Large intestine (tissue), 3 donors: ENCODE data around the gene SLC19A1. TPM values are rescaled to one million over a fixed set of nuclear protein-coding genes. Genes with fewer than 3 reads are reported as not detected.

Experiments used
- DNase-seq, 2 donors: peaks; one replicate each; pipeline versions ENCODE4 v3.0.0 to v3.0.0-alpha.2; 2013
- H3K27ac ChIP-seq: one replicate; pipeline ENCODE4 v1.5.1; 2013; ENCODE audit warnings: low read length
- H3K27me3 ChIP-seq: 2 replicates; pipeline ENCODE4 v1.6.1; 2013; ENCODE audit warnings: low read length; ENCODE audit not compliant: control insufficient read depth, insufficient read depth
- H3K36me3 ChIP-seq: 2 replicates; pipeline ENCODE4 v1.6.1; 2013; ENCODE audit warnings: low read length; ENCODE audit not compliant: control insufficient read depth, insufficient read depth
- H3K4me1 ChIP-seq: one replicate; pipeline ENCODE4 v1.6.1; 2013; ENCODE audit warnings: low read length; ENCODE audit not compliant: control insufficient read depth, insufficient read depth
- H3K4me3 ChIP-seq: one replicate; pipeline ENCODE4 v1.5.1; 2013; ENCODE audit warnings: low read length
- H3K9me3 ChIP-seq: one replicate; pipeline ENCODE4 v1.6.1; 2013; ENCODE audit warnings: mild to moderate bottlenecking, low read depth, low read length, moderate library complexity; ENCODE audit not compliant: control insufficient read depth
- WGBS: methylation state at CpG from one replicate; pipeline ENCODE4 v1.1.5; 2013; ENCODE audit warnings: low lambda C conversion rate; ENCODE audit not compliant: insufficient coverage; 5-methylcytosine and 5-hydroxymethylcytosine counted together
- polyA plus RNA-seq: library from polyadenylated mRNA; unstranded; fragments of 120-200 nt; gene quantifications from one replicate; pipeline ENCODE4 v1.2.1, GENCODE V29; 2013

SLC19A1 gene
- polyA plus RNA-seq, 1 donor: 22.1 TPM

GRCh38 chr21:45584786-45585185 lies 42.5 kb upstream of the SLC19A1 start:
- no CpG with 5 or more reads among the region's 4 CpGs for whole genome bisulfite sequencing
- H3K4me1 ChIP-seq: no peaks in the 10 kb centered on the region

GRCh38 chr21:45583831-45584509 lies 41.7 kb upstream of the SLC19A1 start:
- no peak overlapping the region for H3K4me3 ChIP-seq
- DNase-seq: no peak
- H3K36me3 ChIP-seq: no peaks in the 10 kb centered on the region
- H3K27ac ChIP-seq: no peak overlapping the region
- H3K4me1 ChIP-seq: no peaks in the 10 kb centered on the region
- no CpG with 5 or more reads among the region's 10 CpGs for WGBS
- peaks cover 6% of the 10 kb centered on the region for H3K9me3 ChIP-seq
- H3K27me3 ChIP-seq: peaks cover 10% of the 10 kb centered on the region

More at GRCh38 chr21:45584786-45585185, 42.5 kb upstream of the SLC19A1 start:
- Histone ChIP-seq H3K36me3 (no peaks in the 10 kb centered on the region), H3K9me3 (peaks cover 9% of the 10 kb centered on the region), H3K4me3 (no peak overlapping the region), H3K27me3 (peaks cover 18% of the 10 kb centered on the region), H3K27ac (no peak overlapping the region)
- no peak for DNase-seq

GRCh38 chr21:45582128-45582527 lies 39.9 kb upstream of the SLC19A1 start:
- WGBS: no CpG with 5 or more reads among the region's 5 CpGs
- DNase-seq: no peak

GRCh38 chr21:45581322-45581712 lies 39.1 kb upstream of the SLC19A1 start:
- H3K4me3 ChIP-seq: no peak overlapping the region
- H3K36me3 ChIP-seq: no peaks in the 10 kb centered on the region
- no peak overlapping the region for H3K27ac ChIP-seq
- WGBS: no CpG with 5 or more reads among the region's 13 CpGs
- peaks cover 6% of the 10 kb centered on the region for H3K9me3 ChIP-seq
- DNase-seq: no peak
- H3K4me1 ChIP-seq: no peaks in the 10 kb centered on the region
- H3K27me3 ChIP-seq: no peaks in the 10 kb centered on the region

More at GRCh38 chr21:45582128-45582527, 39.9 kb upstream of the SLC19A1 start:
- H3K27me3 ChIP-seq: no peaks in the 10 kb centered on the region
- H3K4me1 ChIP-seq: no peaks in the 10 kb centered on the region
- H3K9me3 ChIP-seq: peaks cover 6% of the 10 kb centered on the region
- no peak overlapping the region for H3K4me3 ChIP-seq
- H3K27ac ChIP-seq: no peak overlapping the region
- H3K36me3 ChIP-seq: no peaks in the 10 kb centered on the region

GRCh38 chr21:45580576-45581321 lies 38.5 kb upstream of the SLC19A1 start:
- Histone ChIP-seq H3K36me3 (no peaks in the 10 kb centered on the region), H3K4me1 (no peaks in the 10 kb centered on the region), H3K27ac (no peak overlapping the region), H3K9me3 (peaks cover under 1% of the 10 kb centered on the region), H3K27me3 (no peaks in the 10 kb centered on the region), H3K4me3 (no peak overlapping the region)
- WGBS: no CpG with 5 or more reads among the region's 33 CpGs
- DNase-seq: no peak

GRCh38 chr21:45580181-45580575 lies 37.9 kb upstream of the SLC19A1 start:
- H3K27me3 ChIP-seq: no peaks in the 10 kb centered on the region
- DNase-seq: no peak
- H3K4me1 ChIP-seq: no peaks in the 10 kb centered on the region
- no peak overlapping the region for H3K4me3 ChIP-seq
- WGBS: no CpG with 5 or more reads among the region's 8 CpGs
- no peaks in the 10 kb centered on the region for H3K9me3 ChIP-seq
- H3K27ac ChIP-seq: no peak overlapping the region
- H3K36me3 ChIP-seq: no peaks in the 10 kb centered on the region

GRCh38 chr21:45579383-45580180 lies 37.3 kb upstream of the SLC19A1 start:
- no peaks in the 10 kb centered on the region for H3K36me3 ChIP-seq
- H3K27ac ChIP-seq: no peak overlapping the region
- H3K27me3 ChIP-seq: no peaks in the 10 kb centered on the region
- DNase-seq: no peak
- H3K4me1 ChIP-seq: no peaks in the 10 kb centered on the region
- no peak overlapping the region for H3K4me3 ChIP-seq
- H3K9me3 ChIP-seq: no peaks in the 10 kb centered on the region
- no CpG with 5 or more reads among the region's 29 CpGs for WGBS

- no peak overlapping the region for H3K4me3 ChIP-seq
- H3K4me1 ChIP-seq: no peaks in the 10 kb centered on the region
- H3K27ac ChIP-seq: no peak overlapping the region
- H3K36me3 ChIP-seq: no peaks in the 10 kb centered on the region
- DNase-seq: no peak
- no CpG with 5 or more reads among the region's 21 CpGs for WGBS
- no peaks in the 10 kb centered on the region for H3K9me3 ChIP-seq
- no peaks in the 10 kb centered on the region for H3K27me3 ChIP-seq
Observed at GRCh38 chr21:45578811-45579381, 36.7 kb upstream of the SLC19A1 start.

- Histone ChIP-seq H3K36me3 (no peaks in the 10 kb centered on the region), H3K27me3 (no peaks in the 10 kb centered on the region), H3K4me1 (no peaks in the 10 kb centered on the region), H3K4me3 (no peak overlapping the region), H3K9me3 (no peaks in the 10 kb centered on the region), H3K27ac (no peak overlapping the region)
- WGBS: no CpG with 5 or more reads among the region's 21 CpGs
- no peak for DNase-seq
Observed at GRCh38 chr21:45578176-45578801, 36.0 kb upstream of the SLC19A1 start.

GRCh38 chr21:45577801-45578175 lies 35.5 kb upstream of the SLC19A1 start:
- no peaks in the 10 kb centered on the region for H3K4me1 ChIP-seq
- H3K27me3 ChIP-seq: no peaks in the 10 kb centered on the region
- H3K36me3 ChIP-seq: no peaks in the 10 kb centered on the region
- no peaks in the 10 kb centered on the region for H3K9me3 ChIP-seq
- H3K27ac ChIP-seq: no peak overlapping the region
- no CpG with 5 or more reads among the region's 12 CpGs for WGBS
- DNase-seq: no peak
- H3K4me3 ChIP-seq: no peak overlapping the region
